Measurements from ENCODE around the gene MAN1C1. TPM values are rescaled to one million over a fixed set of nuclear protein-coding genes. Genes with fewer than 3 reads are reported as not detected.

MAN1C1 gene
- total and polyA plus RNA-seq, 9 of the 15 experiments (the other 6 are each of a cell fraction or from before 2014, with no cell fraction given) = 0.04 to 0.44 (median 0.10) TPM; not detected in 3

- Histone ChIP-seq H3K79me2 (ENCODE audit: control insufficient read depth, insufficient read depth, low read length) (no peaks in the 10 kb centered on the region), H2AFZ (ENCODE audit: low read depth, low read length) (no peak overlapping the region), H3K27ac (ENCODE audit: extremely low read depth, low read depth, low read length) (peak overlapping the region; percentile 47; the same call in 1 of the 3 replicates), H3K27me3 (ENCODE audit: control insufficient read depth in 2 of 2, insufficient read depth in 2 of 2, low read length in 2 of 2) (peaks cover 0 to 10% of the 10 kb centered on the region in 2 experiments; a peak in 2 of 5 replicates), H4K20me1 (replicated peaks; ENCODE audit: control insufficient read depth, insufficient read depth, low read length) (no peaks in the 10 kb centered on the region), H3K4me3 (no peak overlapping the region), H3K9ac (ENCODE audit: insufficient read depth in 1 of 2, low read depth in 2 of 2, low read length in 2 of 2) (peak overlapping the region in 1 of 2 experiments; percentile 68; a peak in 2 of 4 replicates), H3K9me3 (replicated peaks; ENCODE audit: control insufficient read depth, insufficient read depth, low read depth, low read length) (no peaks in the 10 kb centered on the region), H3K4me2 (ENCODE audit: insufficient read depth, low read length) (no peak overlapping the region), H3K9me1 (ENCODE audit: control insufficient read depth, insufficient read depth, low read length) (peaks cover 11% of the 10 kb centered on the region), H3K4me1 (replicated peaks in 1 of 2; ENCODE audit: control insufficient read depth in 2 of 2, insufficient read depth in 2 of 2, low read length in 2 of 2) (peaks cover 24 to 46% of the 10 kb centered on the region in 2 experiments), H3K36me3 (ENCODE audit: control insufficient read depth, insufficient read depth, low read length) (peaks cover 15% of the 10 kb centered on the region; the same call in 1 of the 3 replicates)
- FAIRE-seq (peak; percentile 66), DNase-seq (ENCODE audit: extremely low read depth in 1 of 4, low spot score in 3 of 4) (no peak), ATAC-seq (no peak)
- ChIA-PET CTCF (ENCODE audit: low intra/inter-chr PET ratio) (no interaction called here), POLR2A (interaction anchor here (4.9 to 6.6 kb wide), 2 partner anchors 13 to 18 kb away, joined by 31 to 39 read pairs; no protein-coding TSS in a partner anchor)
- BruUV-seq (replicated peaks) = TSS peak; percentile 52
- WGBS (ENCODE audit: insufficient coverage, low coverage, missing lambda C conversion rate) = 62% methylated on average over 21 of the region's 21 CpGs
- in situ Hi-C loops (cut with MboI) = loop anchor here (10.0 kb wide), 1 partner anchor 1723 kb away; no protein-coding TSS in a partner anchor
- intact Hi-C loops (cut with micrococcal nuclease) = no loop called here
- 0 out of 4 replicates have a peak, but pooled peaks of 1 of the 2 experiments have one; percentile 13 for TF ChIP-seq FOXA3 (CRISPR knock-in tag; conservative IDR thresholded peaks at IDR 0.05 in 1 of 2, IDR thresholded peaks at IDR 0.05 in 1 of 2)
- TF ChIP-seq ETV5 (CRISPR knock-in tag; IDR thresholded peaks at IDR 0.05; ENCODE audit: low read depth) = 0 out of 2 replicates have a peak, but pooled peaks have one; percentile 2
- TF ChIP-seq LCOR (CRISPR knock-in tag; IDR thresholded peaks at IDR 0.05) = no peak
- TF ChIP-seq ZNF592 (IDR thresholded peaks at IDR 0.05) = 0 out of 2 replicates have a peak, but pooled peaks have one; percentile 3
- TF ChIP-seq DIDO1 (tag; IDR thresholded peaks at IDR 0.05; ENCODE audit: low read depth) = no peak
- TF ChIP-seq ESRRB (CRISPR knock-in tag; IDR thresholded peaks at IDR 0.05; ENCODE audit: borderline replicate concordance) = no peak
- 0 out of 2 replicates have a peak, but pooled peaks have one; percentile 14 for TF ChIP-seq CEBPG (CRISPR knock-in tag; IDR thresholded peaks at IDR 0.05)
- TF ChIP-seq CEBPG (tag; conservative IDR thresholded peaks at IDR 0.05 in 1 of 2, IDR thresholded peaks at IDR 0.05 in 1 of 2) = no peak
Observed at GRCh38 chr1:25568090-25568833, 48.3 kb upstream of the MAN1C1 start.
